Mesendoderm (in vitro differentiated cells): ENCODE results near the gene GRIK2.

Source experiments
- DNase-seq: peaks from one replicate; pipeline ENCODE4 v3.0.0; 2013
- H2AK5ac ChIP-seq: 2 replicates; pipeline ENCODE4 v1.6.1; 2013; ENCODE audit warnings: low read length, inconsistent platforms
- H2BK120ac ChIP-seq: 2 replicates; pipeline ENCODE4 v1.6.1; 2013; ENCODE audit warnings: low read depth, mild to moderate bottlenecking, low read length, moderate library complexity, mixed read lengths
- H2BK15ac ChIP-seq: replicated peaks from 2 replicates; pipeline ENCODE4 v1.6.1; 2013; ENCODE audit warnings: low read depth, mild to moderate bottlenecking, moderate library complexity
- H2BK5ac ChIP-seq: 2 replicates; pipeline ENCODE4 v1.6.1; 2013; ENCODE audit warnings: low read length, inconsistent platforms
- H3K18ac ChIP-seq: 2 replicates; pipeline ENCODE4 v1.6.1; 2013; ENCODE audit warnings: mild to moderate bottlenecking, low read length, mixed read lengths
- H3K23ac ChIP-seq: one replicate; pipeline ENCODE4 v1.6.1; 2013; ENCODE audit warnings: low read length
- H3K27ac ChIP-seq: 2 replicates; pipeline ENCODE4 v1.5.1; 2013; ENCODE audit warnings: low read depth, mild to moderate bottlenecking, inconsistent platforms, low read length, moderate library complexity
- H3K27me3 ChIP-seq: 2 replicates; pipeline ENCODE4 v1.6.1; 2013; ENCODE audit warnings: low read length, control low read depth, mild to moderate bottlenecking, inconsistent platforms; ENCODE audit not compliant: insufficient read depth, poor library complexity
- H3K36me3 ChIP-seq: 2 replicates; pipeline ENCODE4 v1.6.1; 2013; ENCODE audit warnings: low read length, inconsistent platforms; ENCODE audit not compliant: control insufficient read depth, insufficient read depth
- H3K4ac ChIP-seq: one replicate; pipeline ENCODE4 v1.6.1; 2013; ENCODE audit warnings: low read depth, mild to moderate bottlenecking, low read length, moderate library complexity
- H3K4me1 ChIP-seq: 2 replicates; pipeline ENCODE4 v1.6.1; 2013; ENCODE audit warnings: low read depth, low read length, inconsistent platforms; ENCODE audit not compliant: control insufficient read depth
- H3K4me2 ChIP-seq: 2 replicates; pipeline ENCODE4 v1.6.1; 2013; ENCODE audit warnings: low read length
- H3K4me3 ChIP-seq: 2 replicates; pipeline ENCODE4 v1.5.1; 2013; ENCODE audit warnings: mild to moderate bottlenecking, low read length
- H3K56ac ChIP-seq: one replicate; pipeline ENCODE4 v1.6.1; 2013; ENCODE audit warnings: low read length
- H3K79me1 ChIP-seq: 2 replicates; pipeline ENCODE4 v1.6.1; 2013; ENCODE audit warnings: low read length, inconsistent platforms
- H3K79me2 ChIP-seq: 2 replicates; pipeline ENCODE4 v1.6.1; 2013; ENCODE audit warnings: mild to moderate bottlenecking, low read length; ENCODE audit not compliant: control insufficient read depth, insufficient read depth
- H3K9ac ChIP-seq: 2 replicates; pipeline ENCODE4 v1.6.1; 2013; ENCODE audit warnings: low read length, inconsistent platforms
- H4K5ac ChIP-seq: one replicate; pipeline ENCODE4 v1.6.1; 2013; ENCODE audit warnings: low read length
- H4K8ac ChIP-seq: one replicate; pipeline ENCODE4 v1.6.1; 2013; ENCODE audit warnings: low read depth, mild to moderate bottlenecking, control low read depth, low read length, moderate library complexity
- WGBS: extraction: QIAGEN DNeasy Blood & Tissue Kit; methylation state at CpG from one replicate; pipeline ENCODE4 v1.1.7; 2013; ENCODE audit warnings: low lambda C conversion rate, missing lambda C conversion rate; ENCODE audit not compliant: insufficient coverage; ENCODE audit errors: extremely low coverage; 5-methylcytosine and 5-hydroxymethylcytosine counted together

GRIK2 gene

GRCh38 chr6:101662111-101662897 lies 268.8 kb downstream of the GRIK2 start:
- no peak overlapping the region for H2BK120ac ChIP-seq
- DNase-seq, result no peak
- no CpG with 5 or more reads among the region's 2 CpGs for WGBS
- H3K9ac ChIP-seq, result no peak overlapping the region
- no peak overlapping the region for H3K18ac ChIP-seq
- no peak overlapping the region for H2AK5ac ChIP-seq
- no peaks in the 10 kb centered on the region for H3K4me1 ChIP-seq
- H4K8ac ChIP-seq, result no peak overlapping the region
- H2BK15ac ChIP-seq, result no peak overlapping the region
- H3K56ac ChIP-seq, result no peak overlapping the region
- no peak overlapping the region for H3K4ac ChIP-seq
- no peaks in the 10 kb centered on the region for H3K79me1 ChIP-seq
- H3K4me2 ChIP-seq, result no peak overlapping the region
- no peak overlapping the region for H2BK5ac ChIP-seq
- no peak overlapping the region for H3K4me3 ChIP-seq
- no peaks in the 10 kb centered on the region for H3K36me3 ChIP-seq
- no peak overlapping the region for H4K5ac ChIP-seq
- no peak overlapping the region for H3K27ac ChIP-seq
- no peak overlapping the region for H3K23ac ChIP-seq
- no peaks in the 10 kb centered on the region for H3K79me2 ChIP-seq
- no peaks in the 10 kb centered on the region for H3K27me3 ChIP-seq

GRCh38 chr6:101663100-101663499 lies 269.6 kb downstream of the GRIK2 start:
- Histone ChIP-seq H3K23ac (no peak overlapping the region), H3K79me2 (no peaks in the 10 kb centered on the region), H3K27me3 (no peaks in the 10 kb centered on the region), H3K18ac (no peak overlapping the region), H3K9ac (no peak overlapping the region), H2BK15ac (no peak overlapping the region), H2BK120ac (no peak overlapping the region), H3K27ac (no peak overlapping the region), H2BK5ac (no peak overlapping the region), H3K36me3 (no peaks in the 10 kb centered on the region), H3K4ac (no peak overlapping the region), H2AK5ac (no peak overlapping the region), H4K8ac (no peak overlapping the region), H3K4me1 (no peaks in the 10 kb centered on the region), H3K56ac (no peak overlapping the region), H4K5ac (no peak overlapping the region), H3K79me1 (no peaks in the 10 kb centered on the region), H3K4me3 (no peak overlapping the region), H3K4me2 (no peak overlapping the region)
- DNase-seq, result no peak
- WGBS, result no CpG with 5 or more reads among the region's 6 CpGs

- DNase-seq, result no peak
- Histone ChIP-seq H3K4me3 (no peak overlapping the region), H2AK5ac (no peak overlapping the region), H2BK15ac (no peak overlapping the region), H3K56ac (no peak overlapping the region), H3K9ac (no peak overlapping the region), H3K4me2 (no peak overlapping the region), H4K5ac (no peak overlapping the region), H3K79me2 (no peaks in the 10 kb centered on the region), H3K27me3 (no peaks in the 10 kb centered on the region), H4K8ac (no peak overlapping the region), H3K4me1 (no peaks in the 10 kb centered on the region), H2BK5ac (no peak overlapping the region), H3K79me1 (no peaks in the 10 kb centered on the region), H3K4ac (no peak overlapping the region), H3K23ac (no peak overlapping the region), H3K36me3 (no peaks in the 10 kb centered on the region), H2BK120ac (no peak overlapping the region), H3K18ac (no peak overlapping the region), H3K27ac (no peak overlapping the region)
- no CpG with 5 or more reads among the region's 1 CpG for WGBS
Observed at GRCh38 chr6:101666256-101666655, 272.7 kb downstream of the GRIK2 start.

- Histone ChIP-seq H2BK120ac (no peak overlapping the region), H3K18ac (no peak overlapping the region), H3K4me3 (no peak overlapping the region), H3K4ac (no peak overlapping the region), H3K36me3 (no peaks in the 10 kb centered on the region), H3K9ac (no peak overlapping the region), H2BK15ac (no peak overlapping the region), H4K8ac (no peak overlapping the region), H3K23ac (no peak overlapping the region), H3K4me2 (no peak overlapping the region), H3K79me2 (no peaks in the 10 kb centered on the region), H3K56ac (no peak overlapping the region), H3K79me1 (no peaks in the 10 kb centered on the region), H4K5ac (no peak overlapping the region), H3K27ac (no peak overlapping the region), H3K4me1 (no peaks in the 10 kb centered on the region), H2BK5ac (no peak overlapping the region), H2AK5ac (no peak overlapping the region), H3K27me3 (no peaks in the 10 kb centered on the region)
- no CpG with 5 or more reads among the region's 2 CpGs for WGBS
- no peak for DNase-seq
Observed at GRCh38 chr6:101668496-101669030, 275.1 kb downstream of the GRIK2 start.

GRCh38 chr6:101676187-101676586 lies 282.7 kb downstream of the GRIK2 start:
- Histone ChIP-seq H3K4ac (no peak overlapping the region), H3K79me1 (no peaks in the 10 kb centered on the region), H3K9ac (no peak overlapping the region), H3K56ac (no peak overlapping the region), H3K27ac (no peak overlapping the region), H4K5ac (no peak overlapping the region), H3K4me2 (no peak overlapping the region), H3K18ac (no peak overlapping the region), H3K23ac (no peak overlapping the region), H3K4me1 (no peaks in the 10 kb centered on the region), H2BK120ac (no peak overlapping the region), H2BK5ac (no peak overlapping the region), H4K8ac (no peak overlapping the region), H3K4me3 (no peak overlapping the region), H2BK15ac (no peak overlapping the region), H3K36me3 (no peaks in the 10 kb centered on the region), H3K79me2 (no peaks in the 10 kb centered on the region), H2AK5ac (no peak overlapping the region), H3K27me3 (no peaks in the 10 kb centered on the region)
- no CpG with 5 or more reads among the region's 2 CpGs for WGBS
- DNase-seq, result no peak

GRCh38 chr6:101682937-101683336 lies 289.4 kb downstream of the GRIK2 start:
- WGBS, result no CpG with 5 or more reads among the region's 5 CpGs
- H3K79me1 ChIP-seq, result no peaks in the 10 kb centered on the region
- H3K27ac ChIP-seq, result no peak overlapping the region
- H3K18ac ChIP-seq, result no peak overlapping the region
- H3K27me3 ChIP-seq, result no peaks in the 10 kb centered on the region
- no peak overlapping the region for H3K9ac ChIP-seq
- no peak overlapping the region for H4K5ac ChIP-seq
- no peak overlapping the region for H3K4me3 ChIP-seq
- H3K4me1 ChIP-seq, result no peaks in the 10 kb centered on the region
- no peak overlapping the region for H4K8ac ChIP-seq
- H3K36me3 ChIP-seq, result no peaks in the 10 kb centered on the region
- no peak overlapping the region for H3K56ac ChIP-seq
- no peak overlapping the region for H2BK120ac ChIP-seq
- H3K79me2 ChIP-seq, result no peaks in the 10 kb centered on the region
- no peak overlapping the region for H2BK5ac ChIP-seq
- no peak for DNase-seq
- H2BK15ac ChIP-seq, result no peak overlapping the region
- no peak overlapping the region for H3K4me2 ChIP-seq
- H2AK5ac ChIP-seq, result no peak overlapping the region
- H3K23ac ChIP-seq, result no peak overlapping the region
- H3K4ac ChIP-seq, result no peak overlapping the region
